Neuronal stem cell (in vitro differentiated cells): ENCODE data around the gene RPS4Y1.
A peak's percentile ranks its signal among the peaks of the same experiment; 100 is the strongest.

ENCODE experiments used
- DNase-seq: peaks from one replicate; pipeline ENCODE4 v3.0.0-alpha.2; 2013; ENCODE audit warnings: low spot score
- H2AFZ ChIP-seq: one replicate; pipeline ENCODE4 v1.6.1; 2013; ENCODE audit warnings: mild to moderate bottlenecking, low read length, inconsistent platforms
- H2AK5ac ChIP-seq: 2 replicates; pipeline ENCODE4 v1.6.1; 2013; ENCODE audit warnings: low read depth, mild to moderate bottlenecking, inconsistent platforms, low read length, moderate library complexity, mixed read lengths
- H2BK120ac ChIP-seq: 2 replicates; pipeline ENCODE4 v1.6.1; 2013; ENCODE audit warnings: low read depth, mild to moderate bottlenecking, inconsistent platforms, low read length, moderate library complexity, mixed read lengths
- H2BK12ac ChIP-seq: one replicate; pipeline ENCODE4 v1.6.1; 2013; ENCODE audit warnings: low read length, inconsistent platforms
- H2BK15ac ChIP-seq: 2 replicates; pipeline ENCODE4 v1.6.1; 2013; ENCODE audit warnings: mild to moderate bottlenecking, low read length, inconsistent platforms, mixed read lengths
- H2BK5ac ChIP-seq: one replicate; pipeline ENCODE4 v1.6.1; 2013; ENCODE audit warnings: inconsistent platforms, mild to moderate bottlenecking, low read length, moderate library complexity
- H3K14ac ChIP-seq: one replicate; pipeline ENCODE4 v1.6.1; 2013; ENCODE audit warnings: low read length, inconsistent platforms
- H3K18ac ChIP-seq: 2 replicates; pipeline ENCODE4 v1.6.1; 2013; ENCODE audit warnings: low read length, inconsistent platforms
- H3K23ac ChIP-seq: 2 replicates; pipeline ENCODE4 v1.6.1; 2013; ENCODE audit warnings: low read depth, mild to moderate bottlenecking, mixed read lengths, low read length, inconsistent platforms; ENCODE audit not compliant: poor library complexity
- H3K27ac ChIP-seq: replicated peaks from 3 replicates; pipeline ENCODE4 v1.5.1; 2013; ENCODE audit warnings: low read length, inconsistent platforms
- H3K27me3 ChIP-seq, 3 experiments: 2 replicates each; pipeline ENCODE4 v1.6.1; 2013; ENCODE audit warnings: low read length in 3 of 3, mild to moderate bottlenecking in 2 of 3, inconsistent platforms in 1 of 3, low read depth in 1 of 3, mixed read lengths in 1 of 3, moderate library complexity in 1 of 3; ENCODE audit not compliant: control insufficient read depth in 3 of 3, insufficient read depth in 3 of 3
- H3K36me3 ChIP-seq, 2 donors: replicated peaks in 1 of 2; 2 replicates each; pipeline ENCODE4 v1.6.1; 2013; ENCODE audit warnings: low read length in 2 of 2; ENCODE audit not compliant: control insufficient read depth in 2 of 2, insufficient read depth in 2 of 2
- H3K4ac ChIP-seq: 2 replicates; pipeline ENCODE4 v1.6.1; 2013; ENCODE audit warnings: inconsistent platforms, mild to moderate bottlenecking, low read length, moderate library complexity
- H3K4me1 ChIP-seq, 2 donors: 1 replicate in 1 of 2; 2 replicates in 1 of 2; pipeline ENCODE4 v1.6.1; 2013; ENCODE audit warnings: low read length in 2 of 2, low read depth in 1 of 2; ENCODE audit not compliant: control insufficient read depth in 2 of 2, insufficient read depth in 1 of 2
- H3K4me2 ChIP-seq: one replicate; pipeline ENCODE4 v1.6.1; 2013; ENCODE audit warnings: mild to moderate bottlenecking, low read length, inconsistent platforms; ENCODE audit not compliant: insufficient read depth, poor library complexity, severe bottlenecking
- H3K4me3 ChIP-seq, 2 donors: 2 replicates each; pipeline ENCODE4 v1.5.1; 2013; ENCODE audit warnings: low read length in 2 of 2, mild to moderate bottlenecking in 2 of 2, inconsistent platforms in 1 of 2, moderate library complexity in 1 of 2
- H3K79me1 ChIP-seq: one replicate; pipeline ENCODE4 v1.6.1; 2013; ENCODE audit warnings: low read depth, mild to moderate bottlenecking, inconsistent platforms, low read length, moderate library complexity
- H3K9ac ChIP-seq: one replicate; pipeline ENCODE4 v1.6.1; 2013; ENCODE audit warnings: mild to moderate bottlenecking, low read depth, low read length, inconsistent platforms; ENCODE audit not compliant: poor library complexity
- H3K9me3 ChIP-seq, 2 donors: replicated peaks in 1 of 2; 2 replicates each; pipeline versions ENCODE3 to v1.6.1; 2013; ENCODE audit warnings: low read length in 2 of 2, mild to moderate bottlenecking in 2 of 2, inconsistent platforms in 1 of 2, low read depth in 1 of 2, mixed read lengths in 1 of 2, moderate library complexity in 1 of 2; ENCODE audit not compliant: control insufficient read depth in 2 of 2, insufficient read depth in 1 of 2
- H4K8ac ChIP-seq: one replicate; pipeline ENCODE4 v1.6.1; 2013; ENCODE audit warnings: low read depth, mild to moderate bottlenecking, inconsistent platforms, low read length, moderate library complexity
- H4K91ac ChIP-seq: one replicate; pipeline ENCODE4 v1.6.1; 2013; ENCODE audit warnings: low read length, low read depth, mild to moderate bottlenecking, inconsistent platforms; ENCODE audit not compliant: poor library complexity
- WGBS, 2 donors: extraction: QIAGEN DNeasy Blood & Tissue Kit; methylation state at CpG; one replicate each; pipeline ENCODE4 v1.1.7; 2013; ENCODE audit warnings: missing lambda C conversion rate in 2 of 2, mixed read lengths in 1 of 2; ENCODE audit not compliant: insufficient read length in 2 of 2, insufficient replicate concordance in 1 of 2; ENCODE audit errors: extremely low coverage in 2 of 2; 5-methylcytosine and 5-hydroxymethylcytosine counted together

Gene RPS4Y1

GRCh38 chrY:2885880-2886279 is 44.5 kb downstream of the RPS4Y1 start:
- H3K18ac ChIP-seq: no peak overlapping the region
- no peak overlapping the region for H3K4me3 ChIP-seq
- H3K14ac ChIP-seq: no peak overlapping the region
- no peaks in the 10 kb centered on the region for H3K9me3 ChIP-seq
- H2BK12ac ChIP-seq: no peak overlapping the region
- no peak overlapping the region for H2AFZ ChIP-seq
- no peak overlapping the region for H3K9ac ChIP-seq
- H2BK15ac ChIP-seq: no peak overlapping the region
- H2AK5ac ChIP-seq: no peak overlapping the region
- H3K4ac ChIP-seq: no peak overlapping the region
- H3K4me2 ChIP-seq: no peak overlapping the region
- H3K4me1 ChIP-seq: peaks cover 0 to 18% of the 10 kb centered on the region in 2 donors
- peak overlapping the region; percentile 92 for H3K27ac ChIP-seq
- H3K27me3 ChIP-seq: no peaks in the 10 kb centered on the region
- no peak overlapping the region for H2BK5ac ChIP-seq
- no peaks in the 10 kb centered on the region for H3K79me1 ChIP-seq
- no peak overlapping the region for H4K91ac ChIP-seq
- DNase-seq: no peak
- no peak overlapping the region for H4K8ac ChIP-seq
- no peak overlapping the region for H2BK120ac ChIP-seq
- WGBS, 2 donors: no CpG with 5 or more reads among the region's 3 CpGs
- no peak overlapping the region for H3K23ac ChIP-seq
- no peaks in the 10 kb centered on the region for H3K36me3 ChIP-seq

DNA sequence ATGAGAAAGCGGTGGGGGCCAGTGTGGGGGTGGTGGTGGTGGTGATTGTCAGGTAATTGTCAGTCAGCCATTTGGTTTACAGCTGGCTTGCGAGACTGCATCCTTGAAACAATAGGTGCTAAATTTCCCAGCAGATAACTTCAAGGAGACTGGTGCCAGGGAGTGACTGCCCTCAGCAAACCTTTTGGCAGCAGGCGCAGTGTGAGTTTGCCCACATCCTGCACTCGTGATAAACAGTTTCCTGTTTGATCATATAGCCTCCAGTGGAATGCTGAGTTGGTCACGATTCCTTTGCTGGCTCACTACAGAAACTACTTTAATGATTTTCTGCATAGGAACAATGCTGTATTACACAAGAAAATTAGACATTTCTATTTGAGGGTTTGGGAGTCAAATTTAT is 46.0 kb downstream of the RPS4Y1 start:
- Histone ChIP-seq H3K27ac (peak overlapping the region; percentile 92), H3K9me3 (no peaks in the 10 kb centered on the region), H3K14ac (no peak overlapping the region), H3K4me3 (no peak overlapping the region), H3K79me1 (no peaks in the 10 kb centered on the region), H2BK5ac (peak overlapping the region; percentile 22), H3K9ac (no peak overlapping the region), H3K23ac (no peak overlapping the region), H3K4me1 (peaks cover 0 to 18% of the 10 kb centered on the region in 2 donors), H3K27me3 (no peaks in the 10 kb centered on the region), H3K4ac (no peak overlapping the region), H4K91ac (no peak overlapping the region), H3K4me2 (no peak overlapping the region), H2BK15ac (no peak overlapping the region), H4K8ac (no peak overlapping the region), H2BK120ac (no peak overlapping the region), H2BK12ac (no peak overlapping the region), H2AK5ac (no peak overlapping the region), H3K18ac (no peak overlapping the region), H3K36me3 (no peaks in the 10 kb centered on the region), H2AFZ (no peak overlapping the region)
- no CpG with 5 or more reads among the region's 5 CpGs for WGBS, 2 donors
- no peak for DNase-seq

GRCh38 chrY:2887955-2888354 is 46.6 kb downstream of the RPS4Y1 start:
- Histone ChIP-seq H3K4ac (no peak overlapping the region), H3K4me1 (peaks cover 0 to 18% of the 10 kb centered on the region in 2 donors), H3K14ac (no peak overlapping the region), H3K27me3 (no peaks in the 10 kb centered on the region), H3K4me3 (no peak overlapping the region), H2AFZ (no peak overlapping the region), H4K8ac (no peak overlapping the region), H3K79me1 (no peaks in the 10 kb centered on the region), H3K27ac (peak overlapping the region; percentile 92), H3K9me3 (no peaks in the 10 kb centered on the region), H2BK120ac (no peak overlapping the region), H2BK15ac (no peak overlapping the region), H3K4me2 (no peak overlapping the region), H2BK5ac (no peak overlapping the region), H3K18ac (no peak overlapping the region), H2BK12ac (no peak overlapping the region), H3K36me3 (no peaks in the 10 kb centered on the region), H3K23ac (no peak overlapping the region), H2AK5ac (no peak overlapping the region), H4K91ac (no peak overlapping the region), H3K9ac (no peak overlapping the region)
- no peak for DNase-seq
- WGBS, 2 donors: no CpG with 5 or more reads among the region's 3 CpGs

- H3K4me1 ChIP-seq: peaks cover 0 to 3% of the 10 kb centered on the region in 2 donors
- H3K36me3 ChIP-seq: no peaks in the 10 kb centered on the region
- H3K14ac ChIP-seq: no peak overlapping the region
- no peak overlapping the region for H2AFZ ChIP-seq
- WGBS, 2 donors: no CpG with 5 or more reads among the region's 1 CpG
- no peak overlapping the region for H3K23ac ChIP-seq
- H3K9me3 ChIP-seq: no peaks in the 10 kb centered on the region
- H3K27me3 ChIP-seq: no peaks in the 10 kb centered on the region
- H2BK15ac ChIP-seq: no peak overlapping the region
- no peak overlapping the region for H2AK5ac ChIP-seq
- no peak overlapping the region for H3K27ac ChIP-seq
- DNase-seq: no peak
- H2BK5ac ChIP-seq: no peak overlapping the region
- no peak overlapping the region for H3K4me2 ChIP-seq
- H3K18ac ChIP-seq: no peak overlapping the region
- no peak overlapping the region for H4K8ac ChIP-seq
- H2BK120ac ChIP-seq: no peak overlapping the region
- H3K9ac ChIP-seq: no peak overlapping the region
- no peak overlapping the region for H4K91ac ChIP-seq
- no peak overlapping the region for H3K4me3 ChIP-seq
- H2BK12ac ChIP-seq: no peak overlapping the region
- no peak overlapping the region for H3K4ac ChIP-seq
- H3K79me1 ChIP-seq: no peaks in the 10 kb centered on the region
Measured at GRCh38 chrY:2893471-2893870, 52.1 kb downstream of the RPS4Y1 start.
